Activated T-cell treated with anti-CD3 and anti-CD28 coated beads for 4 hours (primary cell): Measurements from ENCODE around the gene CPLX4.
"Not testable (repeated sequence)": the region's sequence is repeated elsewhere in the genome, so short reads cannot be mapped to it uniquely, and the experiment has no call there.

Source experiments
- DNase-seq: peaks from one replicate; pipeline ENCODE4 v3.0.0-alpha.2; 2020

CPLX4 gene

GRCh38 chr18:59268721-59269562 lies 49.5 kb downstream of the CPLX4 start:
- DNase-seq = no peak

GRCh38 chr18:59268127-59268720 lies 50.2 kb downstream of the CPLX4 start:
- DNase-seq = no peak

GRCh38 chr18:59267503-59268126 lies 50.8 kb downstream of the CPLX4 start:
- DNase-seq = no peak

- DNase-seq = no peak
Observed at GRCh38 chr18:59266886-59267502, 51.5 kb downstream of the CPLX4 start.

- DNase-seq = no peak
Observed at GRCh38 chr18:59266459-59266858, 52.0 kb downstream of the CPLX4 start.

- no peak for DNase-seq
Observed at GRCh38 chr18:59265974-59266369, 52.5 kb downstream of the CPLX4 start.

- DNase-seq = no peak
Observed at GRCh38 chr18:59265246-59265973, 53.0 kb downstream of the CPLX4 start.

GRCh38 chr18:59264651-59265245 lies 53.7 kb downstream of the CPLX4 start:
- no peak for DNase-seq

GRCh38 chr18:59264121-59264571 lies 54.3 kb downstream of the CPLX4 start:
- no peak for DNase-seq

GRCh38 chr18:59263661-59264060 lies 54.8 kb downstream of the CPLX4 start:
- DNase-seq = no peak

- not testable (repeated sequence) for DNase-seq
Observed at GRCh38 chr18:59262243-59262642, 56.2 kb downstream of the CPLX4 start.

GRCh38 chr18:59261842-59262241 lies 56.6 kb downstream of the CPLX4 start:
- DNase-seq = not testable (repeated sequence)

GRCh38 chr18:59255491-59255890 lies 63.0 kb downstream of the CPLX4 start:
- DNase-seq = not testable (repeated sequence)

- DNase-seq = no peak
Observed at GRCh38 chr18:59249199-59249774, 69.2 kb downstream of the CPLX4 start.

GRCh38 chr18:59246796-59247195 lies 71.7 kb downstream of the CPLX4 start:
- no peak for DNase-seq
